ENCODE data around the gene EHD2. TPM values are rescaled to one million over a fixed set of nuclear protein-coding genes. Genes with fewer than 3 reads are reported as not detected.
"Not testable (repeated sequence)": the region's sequence is repeated elsewhere in the genome, so short reads cannot be mapped to it uniquely, and the experiment has no call there.

EHD2 gene
- total and polyA plus RNA-seq, 12 donors, result 5.8 to 170 (median 102) TPM

DNA sequence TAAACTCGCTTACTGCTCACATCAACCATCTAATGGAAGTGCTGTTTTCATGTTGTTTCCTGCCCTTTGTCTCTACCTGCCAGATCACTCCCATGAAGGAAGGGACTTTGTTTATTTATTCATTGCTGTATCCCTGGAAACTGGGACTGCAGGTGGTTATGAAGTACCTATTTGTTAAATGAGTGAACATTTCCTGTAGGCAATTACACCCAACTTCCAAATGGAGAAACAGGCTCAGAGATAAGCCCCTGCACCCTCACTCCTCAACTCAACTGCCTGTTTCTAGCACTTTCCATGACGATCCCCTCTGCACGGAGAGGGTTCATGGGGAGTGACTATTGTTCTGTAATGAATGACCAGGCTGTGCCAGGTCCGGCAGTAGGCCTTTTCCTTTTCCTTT is 63.3 kb downstream of the EHD2 start:
- no peak for DNase-seq
- Histone ChIP-seq H3K4me3 (no peak overlapping the region), H3K27ac (no peak overlapping the region), H3K4me1 (replicated peaks in 1 of 2) (peaks cover 0 to 24% of the 10 kb centered on the region in 2 donors), H3K9me3 (replicated peaks in 1 of 3) (no peaks in the 10 kb centered on the region), H3K27me3 (no peaks in the 10 kb centered on the region), H3K36me3 (replicated peaks in 1 of 2) (no peaks in the 10 kb centered on the region)
- intact Hi-C loops (cut with DNase I), result no loop called here
- WGBS, 4 donors, result 72 to 85% (median 79%) methylated on average over 4 of the region's 4 CpGs
- TF ChIP-seq POLR2A (IDR thresholded peaks at IDR 0.05) (no peak), CTCF (IDR thresholded peaks at IDR 0.05) (no peak)

DNA sequence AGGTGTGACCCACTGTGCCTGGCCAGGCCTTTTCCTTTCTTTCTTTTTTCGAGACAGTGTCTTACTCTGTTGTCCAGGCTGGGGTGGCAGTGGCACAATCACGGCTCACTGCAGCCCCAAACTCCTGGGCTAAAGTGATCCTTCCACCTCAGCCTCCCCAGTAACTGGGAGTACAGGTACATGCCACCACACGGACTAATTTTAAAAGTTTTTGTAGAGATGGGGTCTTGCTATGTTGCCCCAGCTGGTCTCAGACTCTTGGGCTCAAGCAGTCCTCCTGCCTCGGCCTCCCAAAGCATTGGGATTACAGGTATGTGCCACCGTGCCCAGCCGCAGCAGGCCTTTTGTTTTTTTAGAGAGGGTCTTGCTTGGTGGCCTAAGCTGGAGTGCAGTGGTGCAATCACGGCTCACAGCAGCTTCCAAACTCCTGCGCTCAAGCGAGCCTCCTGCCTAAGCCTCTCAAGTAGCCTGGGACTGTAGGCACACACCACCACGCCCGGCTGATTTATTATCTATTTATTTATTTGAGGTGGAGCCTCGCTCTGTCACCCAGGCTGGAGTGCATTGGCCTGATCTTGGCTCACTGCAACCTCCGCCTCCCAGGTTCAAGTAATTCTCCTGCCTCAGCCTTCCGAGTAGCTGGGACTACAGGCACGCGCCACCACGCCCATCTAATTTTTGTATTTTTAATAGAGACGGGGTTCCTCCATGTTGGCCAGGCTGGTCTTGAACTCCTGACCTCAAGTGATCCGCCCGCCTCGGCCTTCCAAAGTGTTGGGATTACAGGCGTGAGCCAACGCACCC is 64.2 kb downstream of the EHD2 start:
- intact Hi-C loops (cut with DNase I); H3K27me3 ChIP-seq; H3K36me3 ChIP-seq (replicated peaks in 1 of 2); DNase-seq; H3K9me3 ChIP-seq (replicated peaks in 1 of 3): not testable (repeated sequence)
- peak overlapping the region in 2 of 5 donors; percentile 94 to 95 for H3K27ac ChIP-seq
- WGBS, 4 donors, result 64 to 77% (median 70%) methylated on average over 18 to 23 of the region's 23 CpGs
- peaks cover 0 to 24% of the 10 kb centered on the region in 2 donors for H3K4me1 ChIP-seq (replicated peaks in 1 of 2)
- peak overlapping the region in 2 of 4 donors; percentile 70 to 85 for H3K4me3 ChIP-seq

- peaks cover 0 to under 1% of the 10 kb centered on the region in 2 donors for H3K36me3 ChIP-seq (replicated peaks in 1 of 2)
- peak; percentile 41 to 82 (median 65) for DNase-seq
- peak within 1 kb of the TSS; percentile 57 to 85 (median 72) for H3K4me3 ChIP-seq
- intact Hi-C loops (cut with DNase I), result no loop called here
- no peak for TF ChIP-seq CTCF (IDR thresholded peaks at IDR 0.05)
- peak; percentile 52 to 82 for TF ChIP-seq POLR2A (IDR thresholded peaks at IDR 0.05)
- H3K4me1 ChIP-seq (replicated peaks in 1 of 2), result peaks cover 0 to 24% of the 10 kb centered on the region in 2 donors
- no peaks in the 10 kb centered on the region for H3K27me3 ChIP-seq
- H3K9me3 ChIP-seq (replicated peaks in 1 of 3), result no peaks in the 10 kb centered on the region
- WGBS, 4 donors, result 0 to 6% (median 3%) methylated on average over 3 to 65 of the region's 65 CpGs
- H3K27ac ChIP-seq, result peak within 1 kb of the TSS in 4 of 5 donors; percentile 55 to 95 (median 91)
Observed at GRCh38 chr19:47778049-47778953, 65.1 kb downstream of the EHD2 start, which contains the start of gene SELENOW. Gene SELENOW (plus strand): TSS chr19:47778703. CDS start chr19:47778786, 83 bp downstream.

DNA sequence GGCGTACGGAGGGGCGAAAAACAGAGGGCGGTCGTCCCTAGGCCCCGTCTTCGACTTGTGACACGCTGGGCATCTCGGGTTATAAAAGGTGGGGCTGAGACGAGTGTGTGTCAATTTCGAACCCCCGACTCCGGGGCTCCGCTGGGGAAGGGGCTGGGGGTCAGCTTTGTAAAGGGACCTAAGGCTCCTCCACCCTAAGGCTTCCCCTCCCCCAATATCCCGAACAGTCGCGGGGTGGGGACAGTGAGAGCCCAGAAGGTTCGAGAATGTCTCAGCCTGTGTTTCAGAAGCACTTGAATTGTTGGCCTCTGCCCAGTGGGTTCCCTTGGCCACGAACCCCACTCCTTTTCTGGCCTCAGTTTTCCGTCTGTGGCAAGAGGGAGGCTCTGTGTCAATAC is 65.7 kb downstream of the EHD2 start:
- H3K27me3 ChIP-seq, result no peaks in the 10 kb centered on the region
- TF ChIP-seq CTCF (IDR thresholded peaks at IDR 0.05) (no peak), POLR2A (IDR thresholded peaks at IDR 0.05) (no peak)
- peak overlapping the region in 4 of 5 donors; percentile 55 to 95 (median 91) for H3K27ac ChIP-seq
- WGBS, 4 donors, result 1 to 2% (median 1%) methylated on average over 7 to 20 of the region's 20 CpGs
- H3K36me3 ChIP-seq (replicated peaks in 1 of 2), result peaks cover 0 to 7% of the 10 kb centered on the region in 2 donors
- no peaks in the 10 kb centered on the region for H3K9me3 ChIP-seq (replicated peaks in 1 of 3)
- H3K4me3 ChIP-seq, result peak overlapping the region in 3 of 4 donors; percentile 70 to 85 (median 73)
- H3K4me1 ChIP-seq (replicated peaks in 1 of 2), result peaks cover 0 to 24% of the 10 kb centered on the region in 2 donors
- intact Hi-C loops (cut with DNase I), result no loop called here
- DNase-seq, result peak in 2 of 7 donors; percentile 45 to 57
